HCT116 (cell line): ENCODE measurements around the gene CERS2. TPM values are rescaled to one million over a fixed set of nuclear protein-coding genes. Genes with fewer than 3 reads are reported as not detected.

Experiments
- ATAC-seq: fragments of 200-7000 bp; cut with Tn5 transposase; 2 replicates; pipeline ENCODE4 v1.9.1; 2020; ENCODE audit warnings: mild to moderate bottlenecking, moderate library complexity
- BruUV-seq: library from RNA; stranded (reverse); fragments of 400-500 nt; replicated peaks from 2 replicates; lab custom pipeline; 2021; lab: Mats Ljungman, UMichigan
- CTCF ChIA-PET: fragments of 300-600 bp; sonication (Branson Sonifier 250); formaldehyde crosslinking; loops from one replicate; lab custom pipeline; 2021; ENCODE audit warnings: antibody characterized with exemption; lab: Charles Lee
- POLR2A ChIA-PET: fragments of 300-600, 350-600 bp; sonication (Branson Sonifier 250); formaldehyde crosslinking; loops from one replicate; lab custom pipeline; 2021; ENCODE audit warnings: antibody characterized with exemption; lab: Charles Lee
- RAD21 ChIA-PET, 2 experiments: fragments of 300-600 bp; sonication (Branson Sonifier 250); formaldehyde crosslinking; loops; one replicate each; lab custom pipeline; 2023; ENCODE audit warnings: low total read pairs in 2 of 2; ENCODE audit not compliant: uncharacterized antibody in 2 of 2, unreplicated experiment in 2 of 2, low non-redundant PET in 1 of 2; lab: Charles Lee
- DNase-seq: peaks from one replicate; pipeline ENCODE4 v3.0.0-alpha.2; 2010; ENCODE audit warnings: low read depth, low spot score
- H2AFZ ChIP-seq: fragments of 200-600 bp; shearing (Covaris generic), sonication (generic); 2 replicates; pipeline ENCODE4 v1.6.1; 2017; ENCODE audit warnings: low read depth, mixed run types, mixed read lengths, antibody characterized with exemption, low read length; ENCODE audit not compliant: poor library complexity, severe bottlenecking
- H3K27ac ChIP-seq: 2 replicates; pipeline ENCODE4 v1.5.1; 2012; ENCODE audit warnings: low read depth, low read length
- H3K27me3 ChIP-seq: fragments of 200-600 bp; sonication (generic); 2 replicates; pipeline ENCODE4 v1.6.1; 2016; ENCODE audit warnings: mixed run types, low read length, mixed read lengths; ENCODE audit not compliant: insufficient read depth
- H3K36me3 ChIP-seq, 2 experiments: fragments of 200-500 bp in 1 of 2; fragments of 200-600 bp in 1 of 2; sonication (Bioruptor generic) in 1 of 2; sonication (generic) in 1 of 2; 2 replicates each; pipeline versions ENCODE4 v1.5.1 to v1.6.1; 2014 to 2016; ENCODE audit warnings: low read length in 2 of 2, inconsistent platforms in 1 of 2, mixed read lengths in 1 of 2, mixed run types in 1 of 2; ENCODE audit not compliant: insufficient read depth in 2 of 2, control insufficient read depth in 1 of 2
- H3K4me1 ChIP-seq, 2 experiments: fragments of 200-600 bp in 1 of 2; sonication (generic) in 1 of 2; 2 replicates each; pipeline versions ENCODE4 v1.5.1 to v1.6.1; 2012 to 2017; ENCODE audit warnings: low read length in 2 of 2, inconsistent platforms in 1 of 2, mild to moderate bottlenecking in 1 of 2, mixed read lengths in 1 of 2, mixed run types in 1 of 2, moderate library complexity in 1 of 2; ENCODE audit not compliant: insufficient read depth in 2 of 2, control insufficient read depth in 1 of 2
- H3K4me2 ChIP-seq: fragments of 200-600 bp; sonication (generic); 2 replicates; pipeline ENCODE4 v1.6.1; 2017; ENCODE audit warnings: mixed run types, low read length, mixed read lengths
- H3K4me3 ChIP-seq, 2 experiments: fragments of 200-600 bp in 1 of 2; sonication (generic) in 1 of 2; replicated peaks in 1 of 2; 2 replicates each; pipeline ENCODE4 v1.5.1; 2011 to 2016; ENCODE audit warnings: low read length in 2 of 2, control low read depth in 1 of 2, low read depth in 1 of 2, mild to moderate bottlenecking in 1 of 2, mixed read lengths in 1 of 2, mixed run types in 1 of 2
- H3K79me2 ChIP-seq: fragments of 200-600 bp; sonication (generic); 2 replicates; pipeline ENCODE4 v1.6.1; 2017; ENCODE audit warnings: mild to moderate bottlenecking, mixed run types, low read length, moderate library complexity, mixed read lengths; ENCODE audit not compliant: insufficient read depth
- H3K9ac ChIP-seq: fragments of 200-600 bp; sonication (generic); 2 replicates; pipeline ENCODE4 v1.6.1; 2016; ENCODE audit warnings: low read length, mixed read lengths
- H3K9me2 ChIP-seq: fragments of 200-600 bp; sonication (generic), shearing (Covaris generic); 2 replicates; pipeline ENCODE4 v1.6.1; 2017; ENCODE audit warnings: mixed run types, mild to moderate bottlenecking, moderate library complexity; ENCODE audit not compliant: insufficient read depth
- H3K9me3 ChIP-seq, 2 experiments: fragments of 200-500 bp in 1 of 2; fragments of 200-600 bp in 1 of 2; sonication (Bioruptor generic) in 1 of 2; sonication (generic) in 1 of 2; 2 replicates each; pipeline ENCODE4 v1.6.1; 2014 to 2017; ENCODE audit warnings: low read length in 2 of 2, mixed read lengths in 2 of 2, inconsistent platforms in 1 of 2, low read depth in 1 of 2, mild to moderate bottlenecking in 1 of 2, mixed run types in 1 of 2, moderate library complexity in 1 of 2; ENCODE audit not compliant: control insufficient read depth in 1 of 2, insufficient read depth in 1 of 2
- H4K20me1 ChIP-seq: fragments of 200-600 bp; sonication (generic), shearing (Covaris generic); 2 replicates; pipeline ENCODE4 v1.6.1; 2017; ENCODE audit warnings: mixed run types, mild to moderate bottlenecking, moderate library complexity; ENCODE audit not compliant: insufficient read depth
- ATF3 ChIP-seq: IDR thresholded peaks from 2 replicates; pipeline ENCODE4 v1.6.1; 2012
- CTCF ChIP-seq, 3 experiments: fragments of 200-600 bp in 1 of 3; sonication (generic) in 1 of 3; IDR thresholded peaks in 2 of 3; conservative IDR thresholded peaks in 1 of 3; 2 replicates each; pipeline ENCODE4 v1.5.1; 2012 to 2017; ENCODE audit warnings: low read depth in 2 of 3, low read length in 2 of 3, antibody characterized with exemption in 1 of 3, borderline replicate concordance in 1 of 3, control low read depth in 1 of 3, mild to moderate bottlenecking in 1 of 3, mixed read lengths in 1 of 3, mixed run types in 1 of 3, moderate library complexity in 1 of 3; ENCODE audit not compliant: insufficient read depth in 1 of 3
- ELF1 ChIP-seq: IDR thresholded peaks from 2 replicates; pipeline ENCODE4 v1.6.1; 2012; ENCODE audit warnings: low read depth, borderline replicate concordance
- EZH2 ChIP-seq: fragments of 200-600 bp; sonication (generic); IDR thresholded peaks from 2 replicates; pipeline ENCODE4 v1.6.1; 2017; ENCODE audit warnings: antibody characterized with exemption, mixed run types
- EZH2phosphoT487 ChIP-seq: fragments of 200-600 bp; IDR thresholded peaks from 2 replicates; pipeline ENCODE4 v1.6.1; 2018; ENCODE audit warnings: antibody characterized with exemption, borderline replicate concordance
- FOSL1 ChIP-seq: IDR thresholded peaks from 2 replicates; pipeline ENCODE4 v1.6.1; 2012; ENCODE audit warnings: low read depth
- JUND ChIP-seq: IDR thresholded peaks from 2 replicates; pipeline ENCODE4 v1.6.1; 2012
- POLR2AphosphoS5 ChIP-seq: IDR thresholded peaks from 2 replicates; pipeline ENCODE4 v1.6.1; 2011; ENCODE audit warnings: mild to moderate bottlenecking, low read depth, low read length, moderate library complexity
- RAD21 ChIP-seq: IDR thresholded peaks from 2 replicates; pipeline ENCODE4 v1.6.1; 2012; ENCODE audit warnings: low read depth, mild to moderate bottlenecking
- TCF7L2 ChIP-seq: IDR thresholded peaks from 2 replicates; pipeline ENCODE4 v1.7.0; 2011; ENCODE audit warnings: borderline replicate concordance, inconsistent platforms; ENCODE audit not compliant: insufficient read depth, insufficient read length; ENCODE audit errors: extremely low read depth
- YY1 ChIP-seq: IDR thresholded peaks from 2 replicates; pipeline ENCODE4 v1.6.1; 2011; ENCODE audit warnings: low read length, low read depth, moderate library complexity, mild to moderate bottlenecking; ENCODE audit not compliant: insufficient replicate concordance; ENCODE audit errors: extremely low read depth
- ZBTB33 ChIP-seq: IDR thresholded peaks from 2 replicates; pipeline ENCODE4 v1.6.1; 2011; ENCODE audit warnings: mild to moderate bottlenecking, low read length, moderate library complexity; ENCODE audit not compliant: insufficient replicate concordance; ENCODE audit errors: extremely low read depth
- ZFX ChIP-seq: fragments of 450-650 bp; IDR thresholded peaks from 2 replicates; pipeline ENCODE4 v1.6.1; 2017
- ZNF274 ChIP-seq: fragments of 200-500 bp; sonication (Bioruptor generic); IDR thresholded peaks from 2 replicates; pipeline ENCODE4 v1.6.1; 2014; ENCODE audit warnings: mild to moderate bottlenecking, low read depth, low read length, inconsistent platforms
- intact Hi-C: fragments of 100-400 bp; cut with micrococcal nuclease; formaldehyde crosslinking; loops from 2 replicates; pipeline ENCODE4 v1.10.0; 2022
- total RNA-seq: library from RNA; stranded (reverse); gene quantifications from one replicate; pipeline ENCODE4 v1.2.1, GENCODE V29; 2021; ENCODE audit not compliant: unreplicated experiment

The CERS2 gene
- total RNA-seq, 1 experiment from 2014 or later, result 218 TPM

GRCh38 chr1:150965605-150966004 is 9.0 kb downstream of the CERS2 start:
- Histone ChIP-seq H3K9ac (no peak overlapping the region), H2AFZ (no peak overlapping the region), H3K9me2 (no peaks in the 10 kb centered on the region), H3K9me3 (no peaks in the 10 kb centered on the region), H3K4me3 (no peak overlapping the region), H3K4me2 (no peak overlapping the region), H3K4me1 (no peaks in the 10 kb centered on the region), H3K27ac (no peak overlapping the region), H3K27me3 (no peaks in the 10 kb centered on the region), H3K36me3 (peaks cover 37 to 75% of the 10 kb centered on the region in 2 experiments), H4K20me1 (no peaks in the 10 kb centered on the region), H3K79me2 (peaks cover 27% of the 10 kb centered on the region)
- intact Hi-C loops, result no loop called here
- ATAC-seq (no peak), DNase-seq (no peak)
- RAD21 ChIA-PET, result no interaction called here
- CTCF ChIA-PET, result no interaction called here
- TF ChIP-seq ATF3, result no peak
- no peak for TF ChIP-seq TCF7L2
- no peak for TF ChIP-seq FOSL1
- TF ChIP-seq POLR2AphosphoS5, result peak; percentile 40; the same call in 1 of the 2 replicates
- no TSS peak for BruUV-seq
- POLR2A ChIA-PET, result interaction anchor here (1.2 kb wide), 1 partner anchor 11 kb away, joined by 5 read pairs; no protein-coding TSS in a partner anchor

- Histone ChIP-seq H3K4me2 (no peak overlapping the region), H4K20me1 (no peaks in the 10 kb centered on the region), H3K27ac (no peak overlapping the region), H3K79me2 (peaks cover 12% of the 10 kb centered on the region; the same call in 1 of the 2 replicates), H2AFZ (no peak overlapping the region), H3K36me3 (peaks cover 44 to 83% of the 10 kb centered on the region in 2 experiments), H3K4me1 (no peaks in the 10 kb centered on the region), H3K4me3 (no peak overlapping the region), H3K9ac (no peak overlapping the region), H3K27me3 (no peaks in the 10 kb centered on the region), H3K9me2 (no peaks in the 10 kb centered on the region), H3K9me3 (no peaks in the 10 kb centered on the region)
- ATAC-seq (no peak), DNase-seq (no peak)
- POLR2A ChIA-PET, result no interaction called here
- intact Hi-C loops, result no loop called here
- no TSS peak for BruUV-seq
- RAD21 ChIA-PET, result no interaction called here
- CTCF ChIA-PET, result no interaction called here
- no peak for TF ChIP-seq ELF1
- TF ChIP-seq ZFX, result no peak
- no peak for TF ChIP-seq TCF7L2
- TF ChIP-seq ZBTB33, result no peak
- TF ChIP-seq ZNF274, result no peak
- TF ChIP-seq RAD21, result no peak
- no peak for TF ChIP-seq EZH2
- TF ChIP-seq FOSL1, result no peak
- TF ChIP-seq JUND, result no peak
- no peak for TF ChIP-seq CTCF (IDR thresholded peaks at IDR 0.05 in 2 of 3, conservative IDR thresholded peaks at IDR 0.05 in 1 of 3; ENCODE audit: borderline replicate concordance in 1 of 3, insufficient read depth in 1 of 3, low read depth in 2 of 3, low read length in 2 of 3)
- TF ChIP-seq ATF3, result no peak
- no peak for TF ChIP-seq EZH2phosphoT487
- TF ChIP-seq POLR2AphosphoS5, result no peak
- no peak for TF ChIP-seq YY1
Measured at GRCh38 chr1:150964164-150964489, 10.5 kb downstream of the CERS2 start.
